Measurements from ENCODE around the gene PRUNE1.

Gene PRUNE1

DNA sequence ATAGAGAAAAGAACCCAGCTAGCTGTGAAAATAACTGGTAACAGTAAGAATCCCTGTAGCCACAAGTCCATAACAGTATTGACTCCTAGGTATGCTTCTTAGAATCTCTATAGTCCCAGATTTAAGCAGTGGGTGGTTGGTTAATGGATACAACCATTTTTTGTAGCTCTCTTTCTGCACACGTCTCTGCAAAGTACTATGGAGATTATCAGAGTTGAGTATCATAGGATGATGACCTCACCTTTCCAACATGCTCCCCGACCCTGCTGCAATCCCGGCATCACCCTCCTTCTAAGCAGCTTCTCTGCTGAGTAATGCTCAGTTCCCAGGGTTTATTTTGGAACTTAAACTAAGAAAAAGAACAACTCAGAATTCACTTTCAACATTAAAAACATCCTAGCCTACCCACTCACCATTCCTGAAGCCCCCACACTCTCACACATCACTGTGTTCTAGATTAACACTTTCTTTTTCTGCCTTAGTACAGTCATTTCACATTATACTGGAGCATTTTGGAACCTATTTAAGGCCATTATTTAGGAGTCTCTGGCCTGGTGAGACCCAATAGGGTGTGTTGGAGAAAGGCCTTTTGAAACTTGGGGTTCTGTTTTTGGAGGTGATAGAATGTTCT lies 54.6 kb downstream of the PRUNE1 start:
- TF ChIP-seq TCF12 (IDR thresholded peaks at IDR 0.05; ENCODE audit: low read depth) = no peak
- no peak for TF ChIP-seq TAF1 (IDR thresholded peaks at IDR 0.05; ENCODE audit: low read depth)
- TF ChIP-seq TEAD4 (IDR thresholded peaks at IDR 0.05) = no peak
- TF ChIP-seq NFIC (IDR thresholded peaks at IDR 0.05) = no peak
- TF ChIP-seq, protein P1, sequence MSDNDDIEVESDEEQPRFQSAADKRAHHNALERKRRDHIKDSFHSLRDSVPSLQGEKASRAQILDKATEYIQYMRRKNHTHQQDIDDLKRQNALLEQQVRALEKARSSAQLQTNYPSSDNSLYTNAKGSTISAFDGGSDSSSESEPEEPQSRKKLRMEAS (IDR thresholded peaks at IDR 0.05) = no peak
- no peak for TF ChIP-seq CEBPB (IDR thresholded peaks at IDR 0.05)
- TF ChIP-seq FOXM1 (IDR thresholded peaks at IDR 0.05; ENCODE audit: borderline replicate concordance, low read depth) = no peak
- TF ChIP-seq RAD21 (IDR thresholded peaks at IDR 0.05; ENCODE audit: low read depth) = no peak
- TF ChIP-seq CREB1 (IDR thresholded peaks at IDR 0.05; ENCODE audit: low read depth) = no peak
- TF ChIP-seq ZBTB7A (IDR thresholded peaks at IDR 0.05; ENCODE audit: low read depth) = no peak
- TF ChIP-seq EP300 (IDR thresholded peaks at IDR 0.05; ENCODE audit: borderline replicate concordance) = no peak
- TF ChIP-seq, protein P2, sequence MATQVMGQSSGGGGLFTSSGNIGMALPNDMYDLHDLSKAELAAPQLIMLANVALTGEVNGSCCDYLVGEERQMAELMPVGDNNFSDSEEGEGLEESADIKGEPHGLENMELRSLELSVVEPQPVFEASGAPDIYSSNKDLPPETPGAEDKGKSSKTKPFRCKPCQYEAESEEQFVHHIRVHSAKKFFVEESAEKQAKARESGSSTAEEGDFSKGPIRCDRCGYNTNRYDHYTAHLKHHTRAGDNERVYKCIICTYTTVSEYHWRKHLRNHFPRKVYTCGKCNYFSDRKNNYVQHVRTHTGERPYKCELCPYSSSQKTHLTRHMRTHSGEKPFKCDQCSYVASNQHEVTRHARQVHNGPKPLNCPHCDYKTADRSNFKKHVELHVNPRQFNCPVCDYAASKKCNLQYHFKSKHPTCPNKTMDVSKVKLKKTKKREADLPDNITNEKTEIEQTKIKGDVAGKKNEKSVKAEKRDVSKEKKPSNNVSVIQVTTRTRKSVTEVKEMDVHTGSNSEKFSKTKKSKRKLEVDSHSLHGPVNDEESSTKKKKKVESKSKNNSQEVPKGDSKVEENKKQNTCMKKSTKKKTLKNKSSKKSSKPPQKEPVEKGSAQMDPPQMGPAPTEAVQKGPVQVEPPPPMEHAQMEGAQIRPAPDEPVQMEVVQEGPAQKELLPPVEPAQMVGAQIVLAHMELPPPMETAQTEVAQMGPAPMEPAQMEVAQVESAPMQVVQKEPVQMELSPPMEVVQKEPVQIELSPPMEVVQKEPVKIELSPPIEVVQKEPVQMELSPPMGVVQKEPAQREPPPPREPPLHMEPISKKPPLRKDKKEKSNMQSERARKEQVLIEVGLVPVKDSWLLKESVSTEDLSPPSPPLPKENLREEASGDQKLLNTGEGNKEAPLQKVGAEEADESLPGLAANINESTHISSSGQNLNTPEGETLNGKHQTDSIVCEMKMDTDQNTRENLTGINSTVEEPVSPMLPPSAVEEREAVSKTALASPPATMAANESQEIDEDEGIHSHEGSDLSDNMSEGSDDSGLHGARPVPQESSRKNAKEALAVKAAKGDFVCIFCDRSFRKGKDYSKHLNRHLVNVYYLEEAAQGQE (IDR thresholded peaks at IDR 0.05; ENCODE audit: low read depth) = no peak
- TF ChIP-seq, protein P3, sequence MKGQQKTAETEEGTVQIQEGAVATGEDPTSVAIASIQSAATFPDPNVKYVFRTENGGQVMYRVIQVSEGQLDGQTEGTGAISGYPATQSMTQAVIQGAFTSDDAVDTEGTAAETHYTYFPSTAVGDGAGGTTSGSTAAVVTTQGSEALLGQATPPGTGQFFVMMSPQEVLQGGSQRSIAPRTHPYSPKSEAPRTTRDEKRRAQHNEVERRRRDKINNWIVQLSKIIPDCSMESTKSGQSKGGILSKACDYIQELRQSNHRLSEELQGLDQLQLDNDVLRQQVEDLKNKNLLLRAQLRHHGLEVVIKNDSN (IDR thresholded peaks at IDR 0.05) = no peak
- TF ChIP-seq EGR1 (IDR thresholded peaks at IDR 0.05) = no peak
- no peak for TF ChIP-seq YY1 (IDR thresholded peaks at IDR 0.05; ENCODE audit: low read depth)

DNA sequence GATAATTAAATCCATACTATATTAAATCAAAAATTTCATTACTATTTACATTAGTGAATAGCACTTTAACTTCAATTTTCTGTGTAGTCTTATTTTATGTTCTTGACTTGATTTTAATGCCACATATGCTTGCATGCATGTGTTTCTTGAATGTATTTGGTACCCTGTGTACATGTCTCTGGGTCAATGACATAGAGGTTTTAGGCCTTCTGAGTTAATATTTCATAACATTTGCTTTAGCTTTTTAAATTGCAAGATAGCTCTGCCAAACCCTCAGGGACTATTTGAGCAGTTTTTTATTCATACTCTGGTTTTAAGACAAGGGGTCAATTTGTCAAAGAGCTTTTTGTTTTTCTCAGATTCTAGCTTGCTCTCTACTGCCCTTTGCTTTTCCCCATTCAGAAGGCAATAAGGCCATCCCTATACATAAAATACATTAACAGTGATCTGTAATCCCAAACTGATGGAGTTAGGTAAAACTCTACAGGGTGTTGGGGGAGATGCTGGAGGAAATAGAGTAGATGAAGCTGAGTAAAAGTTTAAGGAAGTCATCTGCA lies 56.9 kb downstream of the PRUNE1 start:
- TF ChIP-seq ZBTB7A (IDR thresholded peaks at IDR 0.05; ENCODE audit: low read depth) (no peak), EP300 (IDR thresholded peaks at IDR 0.05; ENCODE audit: borderline replicate concordance) (no peak), TCF12 (IDR thresholded peaks at IDR 0.05; ENCODE audit: low read depth) (no peak), TAF1 (IDR thresholded peaks at IDR 0.05; ENCODE audit: low read depth) (no peak), CREB1 (IDR thresholded peaks at IDR 0.05; ENCODE audit: low read depth) (no peak), TEAD4 (IDR thresholded peaks at IDR 0.05) (no peak)
- TF ChIP-seq, protein P2 (IDR thresholded peaks at IDR 0.05; ENCODE audit: low read depth) = no peak

DNA sequence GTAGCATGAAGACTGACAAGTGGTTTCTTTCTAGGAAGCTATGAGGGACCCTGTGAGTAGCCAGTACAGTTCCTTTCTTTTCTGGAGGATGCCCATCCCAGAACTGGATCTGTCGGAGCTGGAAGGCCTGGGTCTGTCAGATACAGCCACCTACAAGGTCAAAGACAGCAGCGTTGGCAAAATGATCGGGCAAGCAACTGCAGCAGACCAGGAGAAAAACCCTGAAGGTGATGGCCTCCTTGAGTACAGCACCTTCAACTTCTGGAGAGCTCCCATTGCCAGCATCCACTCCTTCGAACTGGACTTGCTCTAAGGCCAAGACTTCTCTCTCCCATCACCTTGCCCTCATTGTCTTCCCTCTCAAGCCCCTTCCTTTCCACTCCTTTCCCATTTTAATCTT lies 58.9 kb downstream of the PRUNE1 start:
- no peak for TF ChIP-seq FOXM1 (IDR thresholded peaks at IDR 0.05; ENCODE audit: borderline replicate concordance, low read depth)
- TF ChIP-seq CEBPB (IDR thresholded peaks at IDR 0.05) = no peak
- no peak for TF ChIP-seq TCF12 (IDR thresholded peaks at IDR 0.05; ENCODE audit: low read depth)
- TF ChIP-seq RAD21 (IDR thresholded peaks at IDR 0.05; ENCODE audit: low read depth) = no peak
- TF ChIP-seq NFIC (IDR thresholded peaks at IDR 0.05) = no peak
- TF ChIP-seq TAF1 (IDR thresholded peaks at IDR 0.05; ENCODE audit: low read depth) = no peak
- no peak for TF ChIP-seq TEAD4 (IDR thresholded peaks at IDR 0.05)
- TF ChIP-seq CREB1 (IDR thresholded peaks at IDR 0.05; ENCODE audit: low read depth) = no peak
- no peak for TF ChIP-seq ZBTB7A (IDR thresholded peaks at IDR 0.05; ENCODE audit: low read depth)
- TF ChIP-seq, protein P1 (IDR thresholded peaks at IDR 0.05) = no peak
- no peak for TF ChIP-seq EP300 (IDR thresholded peaks at IDR 0.05; ENCODE audit: borderline replicate concordance)
- TF ChIP-seq YY1 (IDR thresholded peaks at IDR 0.05; ENCODE audit: low read depth) = no peak
- TF ChIP-seq EGR1 (IDR thresholded peaks at IDR 0.05) = no peak
- TF ChIP-seq, protein P3 (IDR thresholded peaks at IDR 0.05) = no peak
- TF ChIP-seq, protein P2 (IDR thresholded peaks at IDR 0.05; ENCODE audit: low read depth) = no peak

DNA sequence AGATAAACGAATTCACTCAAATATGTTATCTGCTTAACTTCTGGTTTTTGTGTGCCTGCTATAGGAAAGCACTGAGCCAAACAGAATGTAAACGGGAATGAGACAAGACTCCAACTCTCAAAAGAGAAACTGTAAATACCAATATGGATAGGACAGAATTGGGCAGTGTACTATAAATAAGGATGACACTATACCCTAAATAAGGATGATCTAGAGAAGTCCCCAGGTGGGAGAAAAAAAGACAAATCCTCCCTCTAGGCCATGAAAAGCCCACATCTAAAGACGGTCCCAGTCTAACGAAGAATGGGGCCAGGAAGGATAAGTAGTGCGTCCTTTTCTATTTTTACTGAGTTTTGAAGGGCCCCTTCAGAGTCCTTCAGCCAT lies 60.8 kb downstream of the PRUNE1 start:
- no peak for TF ChIP-seq YY1 (IDR thresholded peaks at IDR 0.05; ENCODE audit: low read depth)
- no peak for TF ChIP-seq NFIC (IDR thresholded peaks at IDR 0.05)
- no peak for TF ChIP-seq TAF1 (IDR thresholded peaks at IDR 0.05; ENCODE audit: low read depth)
- TF ChIP-seq RAD21 (IDR thresholded peaks at IDR 0.05; ENCODE audit: low read depth) = no peak
- TF ChIP-seq CREB1 (IDR thresholded peaks at IDR 0.05; ENCODE audit: low read depth) = no peak
- no peak for TF ChIP-seq ZBTB7A (IDR thresholded peaks at IDR 0.05; ENCODE audit: low read depth)
- TF ChIP-seq, protein P1 (IDR thresholded peaks at IDR 0.05) = no peak

Data from Ishikawa (cell line).